Hematopoietic multipotent progenitor cell treated with erythropoietin and hydrocortisone succinate and interleukin-3 and kit ligand, for 6 days (in vitro differentiated cells): ENCODE results near the gene MYO19.

Source experiments
- DNase-seq: peaks from one replicate; pipeline ENCODE4 v3.0.0-alpha.2; 2015

The MYO19 gene, protein sequence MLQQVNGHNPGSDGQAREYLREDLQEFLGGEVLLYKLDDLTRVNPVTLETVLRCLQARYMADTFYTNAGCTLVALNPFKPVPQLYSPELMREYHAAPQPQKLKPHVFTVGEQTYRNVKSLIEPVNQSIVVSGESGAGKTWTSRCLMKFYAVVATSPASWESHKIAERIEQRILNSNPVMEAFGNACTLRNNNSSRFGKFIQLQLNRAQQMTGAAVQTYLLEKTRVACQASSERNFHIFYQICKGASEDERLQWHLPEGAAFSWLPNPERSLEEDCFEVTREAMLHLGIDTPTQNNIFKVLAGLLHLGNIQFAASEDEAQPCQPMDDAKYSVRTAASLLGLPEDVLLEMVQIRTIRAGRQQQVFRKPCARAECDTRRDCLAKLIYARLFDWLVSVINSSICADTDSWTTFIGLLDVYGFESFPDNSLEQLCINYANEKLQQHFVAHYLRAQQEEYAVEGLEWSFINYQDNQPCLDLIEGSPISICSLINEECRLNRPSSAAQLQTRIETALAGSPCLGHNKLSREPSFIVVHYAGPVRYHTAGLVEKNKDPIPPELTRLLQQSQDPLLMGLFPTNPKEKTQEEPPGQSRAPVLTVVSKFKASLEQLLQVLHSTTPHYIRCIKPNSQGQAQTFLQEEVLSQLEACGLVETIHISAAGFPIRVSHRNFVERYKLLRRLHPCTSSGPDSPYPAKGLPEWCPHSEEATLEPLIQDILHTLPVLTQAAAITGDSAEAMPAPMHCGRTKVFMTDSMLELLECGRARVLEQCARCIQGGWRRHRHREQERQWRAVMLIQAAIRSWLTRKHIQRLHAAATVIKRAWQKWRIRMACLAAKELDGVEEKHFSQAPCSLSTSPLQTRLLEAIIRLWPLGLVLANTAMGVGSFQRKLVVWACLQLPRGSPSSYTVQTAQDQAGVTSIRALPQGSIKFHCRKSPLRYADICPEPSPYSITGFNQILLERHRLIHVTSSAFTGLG

DNA sequence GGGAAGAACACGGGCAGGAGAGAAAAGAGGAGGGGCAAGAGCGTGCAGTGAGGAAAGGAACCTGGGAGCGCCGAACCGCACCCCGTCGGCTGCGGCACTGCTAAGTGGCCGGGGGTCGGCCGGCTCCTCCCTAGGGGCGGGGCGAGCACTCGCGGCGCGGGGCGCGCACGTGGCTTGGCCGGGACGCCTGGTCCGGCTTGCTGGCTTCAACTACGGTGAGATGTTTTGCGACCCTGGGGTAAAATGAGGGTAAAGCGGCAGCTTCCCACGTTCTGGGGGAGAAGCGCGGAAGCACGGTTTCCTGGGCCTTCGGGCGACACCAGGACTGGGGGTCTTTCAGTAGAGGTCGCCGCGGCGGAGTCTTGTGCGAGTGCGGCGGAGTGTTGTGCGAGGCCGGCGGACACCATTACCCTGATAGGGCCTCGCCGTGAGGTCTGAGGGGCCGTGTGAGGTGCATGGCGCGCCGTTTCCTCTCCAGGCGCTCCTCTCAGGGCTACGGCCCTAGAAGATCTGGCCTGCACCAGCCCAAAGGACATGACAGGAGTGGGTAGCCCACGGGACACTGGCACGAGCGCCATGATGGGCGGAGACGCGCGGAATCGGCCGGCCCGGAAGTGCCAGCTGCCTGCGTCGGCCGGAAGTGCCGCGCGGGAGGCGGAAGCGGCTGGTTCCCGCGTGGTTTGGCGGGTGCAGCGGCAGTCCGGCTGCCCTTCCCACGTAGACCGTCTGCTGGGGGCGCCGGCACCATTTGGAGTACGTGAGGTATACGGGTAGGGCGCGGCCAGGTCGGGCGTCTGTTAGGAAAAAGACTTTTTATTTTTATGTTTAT is at the start of gene MYO19, which contains the start of gene PIGW:
Gene MYO19, minus strand, starts transcription at position 29 of the 829 bp plus-strand sequence. CDS start 2,330 bp downstream, outside the sequence.
Gene PIGW, plus strand, starts transcription at position 148 of the 829 bp plus-strand sequence. CDS start 2,115 bp downstream, outside the sequence.
- peak; percentile 95 for DNase-seq

DNA sequence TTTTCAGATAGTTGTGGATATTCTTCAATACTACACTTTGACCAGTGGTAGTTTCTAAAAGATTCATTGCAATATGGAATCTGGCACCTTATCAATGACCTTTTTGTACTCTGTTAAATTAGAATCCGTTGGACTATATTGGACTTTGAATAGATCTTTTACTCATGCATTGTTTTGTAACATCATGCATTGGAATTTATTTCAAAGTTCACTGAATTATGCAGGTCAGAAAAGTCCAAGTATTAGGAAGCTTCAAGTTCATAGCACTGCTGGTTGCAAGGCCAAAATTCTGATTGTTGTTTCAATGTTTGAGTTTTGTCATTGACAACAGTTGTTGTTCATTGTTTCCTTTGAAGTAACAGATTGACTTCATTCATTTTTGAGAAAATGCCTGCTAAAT is 49.1 kb upstream of the MYO19 start:
- DNase-seq: no peak

- no peak for DNase-seq
Observed at GRCh38 chr17:36578671-36579070, 44.0 kb upstream of the MYO19 start.

DNA sequence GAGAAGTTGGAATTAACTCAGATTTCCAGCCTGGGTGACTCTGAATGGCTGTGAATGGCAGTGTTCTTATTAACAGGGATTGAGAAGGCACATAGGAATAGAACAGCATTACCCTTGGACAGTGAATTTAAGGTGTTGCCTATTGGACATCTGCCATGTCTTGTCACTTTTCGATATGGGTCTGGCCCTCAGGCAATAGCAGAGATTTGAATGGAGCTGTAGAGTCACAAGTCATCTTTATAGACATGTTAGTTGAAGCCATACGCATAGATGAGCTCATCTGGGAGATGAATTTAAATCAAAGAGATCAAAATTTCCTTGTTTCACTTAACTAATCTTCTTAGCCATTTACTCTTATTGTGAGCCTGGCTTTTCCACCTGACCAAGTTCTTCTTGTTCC is 42.1 kb upstream of the MYO19 start:
- DNase-seq: no peak

GRCh38 chr17:36575028-36575427 is 40.4 kb upstream of the MYO19 start:
- no peak for DNase-seq

GRCh38 chr17:36566081-36566480 is 31.4 kb upstream of the MYO19 start:
- no peak for DNase-seq

DNA sequence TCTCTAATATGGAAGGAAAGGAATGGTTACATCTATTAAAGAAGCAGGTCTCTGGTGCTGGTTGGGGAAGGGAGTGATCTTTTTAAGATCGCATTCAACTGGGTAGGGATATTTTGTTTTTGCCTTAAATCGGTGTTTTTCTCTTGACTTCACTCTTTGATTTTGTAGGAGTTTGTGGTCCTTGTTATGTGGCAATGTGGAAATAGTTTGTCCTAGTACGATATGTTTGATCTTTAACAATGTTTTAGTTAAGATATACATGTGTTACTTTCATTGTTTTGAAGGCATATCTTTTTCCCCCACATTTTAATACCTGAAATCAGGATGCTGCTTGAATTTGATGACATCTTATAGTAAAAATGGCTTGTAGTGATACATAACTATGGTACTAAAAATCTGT is 18.8 kb upstream of the MYO19 start:
- no peak for DNase-seq

DNA sequence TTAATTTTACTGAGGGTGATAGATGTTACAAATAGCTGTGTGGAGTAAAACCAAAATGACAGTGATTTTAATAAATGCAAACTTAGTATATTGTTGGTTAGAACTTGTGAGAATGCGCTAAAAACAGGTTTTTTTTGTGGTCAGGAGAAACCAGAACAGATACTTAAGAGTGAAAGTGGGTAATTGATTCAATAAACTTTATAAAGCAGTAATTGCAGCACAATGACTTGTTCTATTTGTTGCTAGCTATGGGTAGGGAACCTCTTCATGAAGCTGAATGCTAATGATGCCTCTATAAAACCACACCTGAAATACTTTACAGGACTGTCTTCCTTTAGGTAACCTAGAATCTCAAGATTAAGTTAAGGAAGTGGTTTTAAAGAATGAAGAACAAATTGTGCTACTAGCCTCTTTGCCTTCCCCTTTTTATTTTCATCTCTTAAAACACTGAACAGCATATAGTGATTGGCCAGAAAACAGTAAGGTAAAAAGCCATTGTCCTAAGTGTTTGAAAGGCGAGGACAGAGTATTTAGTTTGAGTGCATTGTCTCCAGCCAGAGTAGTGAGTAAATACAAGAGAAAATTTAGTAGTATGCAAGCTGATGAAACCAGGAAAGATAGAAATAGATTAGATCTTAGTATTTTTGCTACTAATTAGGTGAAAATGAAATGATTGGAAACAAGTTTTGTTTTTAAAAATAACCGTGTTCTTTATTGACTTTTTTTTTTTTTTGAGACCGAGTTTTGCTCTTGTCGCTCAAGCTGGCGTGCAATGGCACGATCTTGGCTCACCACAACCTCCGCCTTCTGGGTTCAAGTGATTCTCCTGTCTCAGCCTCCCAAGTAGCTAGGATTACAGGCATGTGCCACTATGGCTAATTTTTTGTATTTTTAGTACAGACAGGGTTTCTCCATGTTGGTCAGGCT is 16.1 kb upstream of the MYO19 start:
- DNase-seq: peak; percentile 38

DNA sequence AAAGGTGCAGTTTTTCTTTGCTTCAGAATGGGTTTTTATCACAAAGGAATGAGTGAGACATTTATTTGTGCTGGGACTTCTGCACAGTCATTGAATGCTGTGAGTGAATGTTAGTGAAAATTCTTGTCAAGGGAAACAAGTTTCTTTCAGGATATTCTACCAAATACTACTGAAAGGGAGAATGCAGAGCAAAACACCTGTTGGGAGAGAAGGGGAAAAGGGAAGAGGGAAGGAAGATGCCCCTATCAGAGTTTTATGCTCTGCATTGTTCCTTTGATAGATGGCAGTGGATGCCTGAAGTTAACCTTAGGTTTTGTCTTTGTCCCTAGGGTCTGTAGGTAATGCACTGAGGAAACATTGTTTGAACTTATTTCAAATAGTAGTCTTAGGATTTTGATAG is 13.1 kb upstream of the MYO19 start:
- no peak for DNase-seq

DNA sequence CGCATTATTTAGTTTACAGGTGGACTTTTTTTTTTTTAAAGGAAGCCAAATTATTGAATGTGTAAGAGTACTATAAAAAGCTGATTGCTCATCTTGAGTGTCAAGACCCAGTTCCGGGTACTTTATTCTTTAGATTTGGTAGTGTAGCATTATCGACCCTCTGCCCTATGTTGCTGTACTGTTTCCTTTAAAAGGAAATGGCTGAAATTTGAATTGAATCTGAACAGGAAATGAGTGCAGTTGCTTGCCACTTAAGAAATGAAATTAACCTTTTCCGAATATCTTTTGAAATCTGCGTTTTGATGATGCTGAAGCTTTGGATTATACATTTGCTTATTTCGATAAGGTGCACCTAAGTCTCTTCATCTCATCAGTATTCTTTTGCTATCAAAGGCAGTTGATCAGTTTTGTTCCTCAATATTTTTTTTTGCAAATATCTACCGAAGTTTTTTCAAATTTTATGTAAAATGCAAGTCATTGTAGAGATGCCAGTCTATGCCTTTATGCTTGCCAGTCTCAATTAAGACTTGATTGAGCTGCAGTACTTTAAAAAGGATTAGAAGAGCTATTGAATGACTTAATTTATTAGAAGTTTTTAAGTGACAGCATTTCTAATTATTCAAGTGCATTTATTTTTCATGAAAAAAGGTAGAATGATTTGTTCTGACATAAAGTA is 11.9 kb upstream of the MYO19 start:
- peak; percentile 48 for DNase-seq

- DNase-seq: peak; percentile 96
Observed at GRCh38 chr17:36545465-36546417, 11.1 kb upstream of the MYO19 start.

GRCh38 chr17:36545077-36545464 is 10.4 kb upstream of the MYO19 start:
- DNase-seq: no peak

- DNase-seq: peak; percentile 96
Observed at GRCh38 chr17:36544307-36545076, 9.8 kb upstream of the MYO19 start, which contains the start of gene GGNBP2. Gene GGNBP2, plus strand, starts transcription at chr17:36544919. Its CDS starts 806 bp downstream, at chr17:36545725.

- peak; percentile 83 for DNase-seq
Observed at GRCh38 chr17:36544044-36544306, 9.3 kb upstream of the MYO19 start.

DNA sequence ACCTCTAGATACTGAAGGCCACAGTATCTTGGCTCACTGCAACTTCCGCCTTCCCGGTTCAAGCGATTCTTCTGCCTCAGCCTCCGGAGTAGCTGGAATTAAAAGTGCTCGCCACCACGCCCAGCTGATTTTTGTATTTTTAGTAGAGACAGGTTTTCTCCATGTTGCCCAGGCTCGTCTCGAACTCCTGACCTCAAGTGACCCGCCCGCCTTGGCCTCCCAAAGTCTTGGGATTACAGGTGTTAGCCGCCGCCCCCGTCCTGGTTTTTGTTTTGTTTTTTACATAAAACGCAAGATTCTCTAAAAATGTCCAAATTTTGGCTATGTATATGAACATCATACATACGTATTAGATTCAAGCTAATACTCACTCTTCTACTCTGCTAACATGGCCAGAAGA is 8.1 kb upstream of the MYO19 start:
- no peak for DNase-seq

DNA sequence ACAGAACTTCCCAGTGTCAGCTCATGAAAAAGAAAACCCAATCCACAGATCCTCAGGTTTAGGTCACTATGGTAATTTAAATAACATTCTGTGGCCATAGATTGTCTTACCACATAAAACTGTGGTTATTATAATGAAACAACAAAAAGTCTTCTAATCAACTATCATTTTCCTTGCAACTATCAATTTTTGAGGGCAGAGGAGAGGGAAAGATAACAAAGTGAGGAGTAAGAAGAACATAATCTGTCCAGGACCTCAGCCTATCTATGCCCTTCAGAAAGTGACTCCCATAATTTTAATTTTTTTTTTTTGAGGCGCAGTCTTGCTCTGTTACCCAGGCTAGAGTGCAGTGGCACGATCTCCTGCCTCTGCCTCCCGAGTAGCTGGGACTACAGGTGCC is 6.0 kb upstream of the MYO19 start:
- peak; percentile 90 for DNase-seq

DNA sequence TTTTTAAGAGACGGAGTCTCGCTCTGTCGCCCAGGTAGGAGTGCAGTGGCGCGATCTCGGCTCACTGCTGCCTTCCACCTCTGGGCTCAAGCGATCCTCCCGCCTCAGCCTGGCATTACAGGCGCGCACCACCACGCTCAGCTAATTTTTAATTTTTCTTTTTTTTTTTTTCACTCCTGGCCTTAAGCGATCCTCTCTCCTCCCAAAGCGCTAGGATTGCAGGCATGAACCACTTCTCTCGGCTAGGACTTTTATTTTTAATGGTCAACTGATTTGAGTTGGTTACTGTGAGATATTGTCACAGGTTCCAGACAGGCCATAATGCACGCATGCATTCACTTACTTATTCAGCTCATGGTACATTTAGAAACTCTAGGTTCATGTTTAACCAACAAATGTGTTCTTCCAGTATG is 1.0 kb upstream of the MYO19 start:
- peak; percentile 26 for DNase-seq

GRCh38 chr17:36533935-36534839 is 481 bp downstream of the MYO19 start:
- peak; percentile 84 for DNase-seq
